ENCODE results near the gene CTBS.

The CTBS gene

GRCh38 chr1:84506002-84506728 lies 68.1 kb downstream of the CTBS start, which contains the start of the genes GNG5 and SPATA1:
Gene GNG5, minus strand, starts transcription at chr1:84506581. Its CDS starts 490 bp downstream, at chr1:84506091.
Gene SPATA1, plus strand, starts transcription at chr1:84506386. Its CDS starts 9,974 bp downstream, at chr1:84516360.
- DNase-seq (ENCODE audit: low spot score), result peak; percentile 98

GRCh38 chr1:84505493-84506001 lies 68.7 kb downstream of the CTBS start:
- DNase-seq (ENCODE audit: low spot score), result no peak

GRCh38 chr1:84504580-84505492 lies 69.4 kb downstream of the CTBS start:
- DNase-seq (ENCODE audit: low spot score), result peak; percentile 31

GRCh38 chr1:84502927-84503326 lies 71.3 kb downstream of the CTBS start:
- no peak for DNase-seq (ENCODE audit: low spot score)
